ENCODE measurements around the gene TPM1.

The TPM1 gene

DNA sequence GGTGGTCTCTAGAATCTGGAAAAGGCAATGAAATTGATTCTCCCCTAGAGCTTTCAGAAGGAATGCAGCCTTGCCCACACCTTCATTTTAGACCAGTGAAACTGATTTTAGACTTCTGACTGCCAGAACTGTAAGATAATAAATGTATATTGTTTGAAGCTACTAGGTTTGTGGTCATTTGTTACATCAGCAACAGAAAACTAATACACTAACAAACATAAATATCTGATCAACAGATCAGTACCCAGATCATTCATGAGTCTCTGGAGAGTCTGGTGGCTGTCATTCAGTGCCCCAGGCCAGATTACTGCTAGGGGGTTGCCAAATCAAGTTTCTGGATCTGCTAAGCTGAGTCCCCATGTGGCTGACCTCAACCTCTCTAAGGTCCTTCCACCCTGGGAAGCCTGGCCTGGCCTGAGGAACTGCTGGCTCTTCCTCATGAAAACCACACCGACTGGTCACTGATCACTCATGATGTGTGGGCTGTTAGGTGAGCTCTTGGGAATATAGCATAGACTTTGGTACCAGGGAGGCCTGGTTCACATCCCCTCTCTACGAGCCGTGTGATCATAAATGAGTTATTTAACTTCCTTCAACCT, 68.0 kb downstream of the TPM1 start:
- no peak for DNase-seq (ENCODE audit: low spot score)
- Histone ChIP-seq H3K27me3 (ENCODE audit: insufficient read depth, poor library complexity, severe bottlenecking) (no peaks in the 10 kb centered on the region), H3K27ac (ENCODE audit: poor library complexity, severe bottlenecking) (no peak overlapping the region), H3K4me3 (ENCODE audit: severe bottlenecking) (no peak overlapping the region), H3K4me1 (ENCODE audit: insufficient read depth, poor library complexity, severe bottlenecking) (peaks cover 8% of the 10 kb centered on the region), H3K36me3 (ENCODE audit: low read depth) (no peaks in the 10 kb centered on the region), H3K9me3 (ENCODE audit: severe bottlenecking) (no peaks in the 10 kb centered on the region)
- no peak for TF ChIP-seq CTCF (IDR thresholded peaks at IDR 0.05; ENCODE audit: poor library complexity, severe bottlenecking)
- ATAC-seq (ENCODE audit: low read depth) = no peak

DNA sequence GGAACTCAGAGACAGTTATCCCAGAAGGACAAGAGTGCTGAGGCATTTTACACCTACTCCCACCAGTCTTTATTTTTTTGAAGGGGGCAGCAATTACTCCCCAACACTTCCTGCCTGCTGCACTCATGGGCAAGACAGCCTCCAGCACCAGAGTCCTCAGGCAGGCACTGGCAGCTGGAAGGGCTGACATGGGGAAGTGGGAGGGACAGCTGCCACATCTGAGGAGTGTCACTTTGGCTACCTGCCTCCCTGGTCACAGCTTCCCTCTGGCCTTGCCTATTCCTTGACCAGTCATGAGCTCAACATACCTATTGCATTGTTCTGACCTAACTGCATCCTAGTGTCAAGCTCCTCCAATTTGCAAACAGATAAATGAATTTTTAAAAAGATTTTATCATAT, 68.9 kb downstream of the TPM1 start:
- no peak for TF ChIP-seq CTCF (IDR thresholded peaks at IDR 0.05; ENCODE audit: poor library complexity, severe bottlenecking)
- H3K9me3 ChIP-seq (ENCODE audit: severe bottlenecking) = no peaks in the 10 kb centered on the region
- ATAC-seq (ENCODE audit: low read depth) (no peak), DNase-seq (ENCODE audit: low spot score) (no peak)
- no peak overlapping the region for H3K27ac ChIP-seq (ENCODE audit: poor library complexity, severe bottlenecking)
- H3K4me3 ChIP-seq (ENCODE audit: severe bottlenecking) = no peak overlapping the region
- peaks cover 8% of the 10 kb centered on the region for H3K4me1 ChIP-seq (ENCODE audit: insufficient read depth, poor library complexity, severe bottlenecking)
- H3K27me3 ChIP-seq (ENCODE audit: insufficient read depth, poor library complexity, severe bottlenecking) = no peaks in the 10 kb centered on the region
- H3K36me3 ChIP-seq (ENCODE audit: low read depth) = no peaks in the 10 kb centered on the region

DNA sequence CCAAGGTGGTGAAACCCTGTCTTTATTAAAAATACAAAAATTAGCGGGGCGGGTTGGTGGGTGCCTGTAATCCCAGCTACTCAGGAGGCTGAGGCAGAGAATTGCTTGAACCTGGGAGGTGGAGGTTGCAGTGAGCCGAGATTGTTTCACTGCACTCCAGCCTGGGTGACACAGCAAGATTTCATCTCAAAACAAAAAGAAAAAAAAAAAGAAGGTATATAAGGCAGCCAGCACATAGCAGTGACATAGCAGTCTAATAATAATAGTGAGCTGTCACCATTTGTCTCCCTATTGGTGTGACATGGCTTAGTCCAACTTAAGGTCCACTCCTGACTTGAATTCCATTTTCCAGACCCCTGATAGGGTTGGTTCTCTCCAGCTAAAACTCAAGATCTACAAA, 70.3 kb downstream of the TPM1 start:
- Histone ChIP-seq H3K9me3 (ENCODE audit: severe bottlenecking) (no peaks in the 10 kb centered on the region), H3K27ac (ENCODE audit: poor library complexity, severe bottlenecking) (no peak overlapping the region), H3K27me3 (ENCODE audit: insufficient read depth, poor library complexity, severe bottlenecking) (no peaks in the 10 kb centered on the region), H3K4me3 (ENCODE audit: severe bottlenecking) (no peak overlapping the region), H3K36me3 (ENCODE audit: low read depth) (no peaks in the 10 kb centered on the region), H3K4me1 (ENCODE audit: insufficient read depth, poor library complexity, severe bottlenecking) (peaks cover 4% of the 10 kb centered on the region)
- ATAC-seq (ENCODE audit: low read depth) (no peak), DNase-seq (ENCODE audit: low spot score) (no peak)
- TF ChIP-seq CTCF (IDR thresholded peaks at IDR 0.05; ENCODE audit: poor library complexity, severe bottlenecking) = no peak

DNA sequence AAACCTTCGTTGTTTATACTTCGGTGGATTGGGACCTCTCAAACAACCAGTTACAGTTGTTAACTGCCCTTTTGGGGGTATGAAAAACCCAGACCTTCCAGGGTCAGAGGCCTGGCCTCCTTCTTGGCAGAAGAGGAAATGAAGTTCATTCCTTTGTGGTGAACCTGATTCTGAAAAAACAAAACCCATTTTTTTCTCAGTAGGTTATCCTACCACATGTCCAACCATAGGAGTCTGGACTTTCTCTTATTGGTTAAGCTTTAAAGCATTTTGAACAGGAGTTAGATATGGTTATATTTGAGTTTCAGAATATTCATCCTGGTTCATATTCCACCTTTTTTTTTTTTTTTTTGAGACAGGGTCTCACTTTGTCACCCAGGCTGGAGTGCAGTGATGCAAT, 71.9 kb downstream of the TPM1 start:
- Histone ChIP-seq H3K27ac (ENCODE audit: poor library complexity, severe bottlenecking) (no peak overlapping the region), H3K36me3 (ENCODE audit: low read depth) (no peaks in the 10 kb centered on the region), H3K4me1 (ENCODE audit: insufficient read depth, poor library complexity, severe bottlenecking) (no peaks in the 10 kb centered on the region), H3K9me3 (ENCODE audit: severe bottlenecking) (no peaks in the 10 kb centered on the region), H3K27me3 (ENCODE audit: insufficient read depth, poor library complexity, severe bottlenecking) (no peaks in the 10 kb centered on the region), H3K4me3 (ENCODE audit: severe bottlenecking) (no peak overlapping the region)
- ATAC-seq (ENCODE audit: low read depth) (no peak), DNase-seq (ENCODE audit: low spot score) (no peak)
- no peak for TF ChIP-seq CTCF (IDR thresholded peaks at IDR 0.05; ENCODE audit: poor library complexity, severe bottlenecking)

Data from RWPE2 (cell line).